Right lobe of liver (tissue), 4 donors: ENCODE results near the gene GALK1.

Experiments
- POLR2A ChIP-seq: fragments of 450-650 bp; IDR thresholded peaks from one replicate; pipeline ENCODE4 v1.6.1; 2017; ENCODE audit warnings: antibody characterized with exemption, mild to moderate bottlenecking
- TF ChIP-seq, protein P1 (sequence below), 4 donors: fragments of 200-600 bp in 3 of 4; fragments of 450-650 bp in 1 of 4; IDR thresholded peaks; one replicate each; pipeline versions ENCODE4 v1.5.1 to v1.8.0; 2016 to 2022; ENCODE audit warnings: antibody characterized with exemption in 4 of 4, mild to moderate bottlenecking in 2 of 4
- donor health status: DM: no; HTN: no; CAD: no.
- donor health status: DM: no; HTN: no; CAD: no.
- donor health status: DM: no; HTN: yes; CAD: no.

DNA sequence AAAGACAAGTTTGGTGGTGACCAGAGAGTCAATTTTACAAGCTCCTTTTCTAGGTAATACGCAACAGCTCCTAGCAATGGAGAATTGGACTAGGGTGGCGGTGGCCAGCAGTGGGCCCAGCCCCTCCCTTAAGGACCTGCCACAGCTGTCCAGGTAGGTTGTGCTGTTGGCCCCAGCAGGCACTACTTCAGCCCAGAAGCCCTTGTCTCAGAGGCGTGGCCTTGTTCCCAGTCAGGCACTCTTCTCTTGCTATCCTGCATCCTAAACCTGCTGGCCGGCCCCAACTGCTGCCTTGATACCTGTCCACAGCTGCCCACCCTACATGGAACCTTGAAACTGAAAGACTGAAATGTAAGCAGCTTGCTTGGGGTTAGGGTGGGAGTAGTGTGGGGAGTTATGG, 989 bp upstream of the GALK1 start:
- TF ChIP-seq, protein P1, sequence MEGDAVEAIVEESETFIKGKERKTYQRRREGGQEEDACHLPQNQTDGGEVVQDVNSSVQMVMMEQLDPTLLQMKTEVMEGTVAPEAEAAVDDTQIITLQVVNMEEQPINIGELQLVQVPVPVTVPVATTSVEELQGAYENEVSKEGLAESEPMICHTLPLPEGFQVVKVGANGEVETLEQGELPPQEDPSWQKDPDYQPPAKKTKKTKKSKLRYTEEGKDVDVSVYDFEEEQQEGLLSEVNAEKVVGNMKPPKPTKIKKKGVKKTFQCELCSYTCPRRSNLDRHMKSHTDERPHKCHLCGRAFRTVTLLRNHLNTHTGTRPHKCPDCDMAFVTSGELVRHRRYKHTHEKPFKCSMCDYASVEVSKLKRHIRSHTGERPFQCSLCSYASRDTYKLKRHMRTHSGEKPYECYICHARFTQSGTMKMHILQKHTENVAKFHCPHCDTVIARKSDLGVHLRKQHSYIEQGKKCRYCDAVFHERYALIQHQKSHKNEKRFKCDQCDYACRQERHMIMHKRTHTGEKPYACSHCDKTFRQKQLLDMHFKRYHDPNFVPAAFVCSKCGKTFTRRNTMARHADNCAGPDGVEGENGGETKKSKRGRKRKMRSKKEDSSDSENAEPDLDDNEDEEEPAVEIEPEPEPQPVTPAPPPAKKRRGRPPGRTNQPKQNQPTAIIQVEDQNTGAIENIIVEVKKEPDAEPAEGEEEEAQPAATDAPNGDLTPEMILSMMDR (IDR thresholded peaks at IDR 0.05): no peak
- no peak for TF ChIP-seq POLR2A
